ENCODE results near the gene MON1B.
"Not testable (repeated sequence)": the region's sequence is repeated elsewhere in the genome, so short reads cannot be mapped to it uniquely, and the experiment has no call there.

MON1B gene

GRCh38 chr16:77166726-77167125 lies 24.3 kb upstream of the MON1B start:
- no peaks in the 10 kb centered on the region for H3K27me3 ChIP-seq (ENCODE audit: insufficient read depth, insufficient read length)
- H3K36me3 ChIP-seq (ENCODE audit: insufficient read depth, insufficient read length, low read length) = no peaks in the 10 kb centered on the region
- no peaks in the 10 kb centered on the region for H3K9me3 ChIP-seq (ENCODE audit: insufficient read depth, low read length)
- no peaks in the 10 kb centered on the region for H3K4me1 ChIP-seq (ENCODE audit: insufficient read depth, insufficient read length)
- no peak overlapping the region for H3K4me3 ChIP-seq (ENCODE audit: insufficient read length, low read depth)
- no peak overlapping the region for H3K9ac ChIP-seq (ENCODE audit: insufficient read length, low read depth)
- no peak for TF ChIP-seq ZNF274 (IDR thresholded peaks at IDR 0.05; ENCODE audit: low read depth, low read length)
- DNase-seq (ENCODE audit: low read depth, low spot score) = no peak

- TF ChIP-seq SUZ12 (IDR thresholded peaks at IDR 0.05; ENCODE audit: extremely low read depth, insufficient read depth, insufficient read length) (no peak), ZNF274 (IDR thresholded peaks at IDR 0.05; ENCODE audit: low read depth, low read length) (no peak), YY1 (IDR thresholded peaks at IDR 0.05; ENCODE audit: insufficient read depth, insufficient read length) (no peak)
- no peak overlapping the region for H3K9ac ChIP-seq (ENCODE audit: insufficient read length, low read depth)
- H3K4me3 ChIP-seq (ENCODE audit: insufficient read length, low read depth) = no peak overlapping the region
- H3K27me3 ChIP-seq (ENCODE audit: insufficient read depth, insufficient read length) = no peaks in the 10 kb centered on the region
- H3K9me3 ChIP-seq (ENCODE audit: insufficient read depth, low read length) = no peaks in the 10 kb centered on the region
- no peaks in the 10 kb centered on the region for H3K36me3 ChIP-seq (ENCODE audit: insufficient read depth, insufficient read length, low read length)
- no peaks in the 10 kb centered on the region for H3K4me1 ChIP-seq (ENCODE audit: insufficient read depth, insufficient read length)
- no peak for DNase-seq (ENCODE audit: low read depth, low spot score)
These were observed 22.1 kb upstream of the MON1B start for GRCh38 chr16:77168901-77169300.

- no peak overlapping the region for H3K9ac ChIP-seq (ENCODE audit: insufficient read length, low read depth)
- no peaks in the 10 kb centered on the region for H3K27me3 ChIP-seq (ENCODE audit: insufficient read depth, insufficient read length)
- DNase-seq (ENCODE audit: low read depth, low spot score) = peak; percentile 67
- no peak for TF ChIP-seq ZNF274 (IDR thresholded peaks at IDR 0.05; ENCODE audit: low read depth, low read length)
- no peak for TF ChIP-seq YY1 (IDR thresholded peaks at IDR 0.05; ENCODE audit: insufficient read depth, insufficient read length)
- no peak for TF ChIP-seq SUZ12 (IDR thresholded peaks at IDR 0.05; ENCODE audit: extremely low read depth, insufficient read depth, insufficient read length)
- H3K36me3 ChIP-seq (ENCODE audit: insufficient read depth, insufficient read length, low read length) = no peaks in the 10 kb centered on the region
- H3K4me3 ChIP-seq (ENCODE audit: insufficient read length, low read depth) = no peak overlapping the region
- H3K9me3 ChIP-seq (ENCODE audit: insufficient read depth, low read length) = no peaks in the 10 kb centered on the region
- H3K4me1 ChIP-seq (ENCODE audit: insufficient read depth, insufficient read length) = no peaks in the 10 kb centered on the region
These were observed 21.2 kb upstream of the MON1B start for GRCh38 chr16:77169650-77170236.

- TF ChIP-seq ZNF274 (IDR thresholded peaks at IDR 0.05; ENCODE audit: low read depth, low read length) (no peak), SUZ12 (IDR thresholded peaks at IDR 0.05; ENCODE audit: extremely low read depth, insufficient read depth, insufficient read length) (no peak), YY1 (IDR thresholded peaks at IDR 0.05; ENCODE audit: insufficient read depth, insufficient read length) (no peak)
- no peaks in the 10 kb centered on the region for H3K9me3 ChIP-seq (ENCODE audit: insufficient read depth, low read length)
- H3K4me3 ChIP-seq (ENCODE audit: insufficient read length, low read depth) = no peak overlapping the region
- no peaks in the 10 kb centered on the region for H3K36me3 ChIP-seq (ENCODE audit: insufficient read depth, insufficient read length, low read length)
- H3K9ac ChIP-seq (ENCODE audit: insufficient read length, low read depth) = no peak overlapping the region
- DNase-seq (ENCODE audit: low read depth, low spot score) = no peak
- no peaks in the 10 kb centered on the region for H3K4me1 ChIP-seq (ENCODE audit: insufficient read depth, insufficient read length)
- no peaks in the 10 kb centered on the region for H3K27me3 ChIP-seq (ENCODE audit: insufficient read depth, insufficient read length)
These were observed 20.2 kb upstream of the MON1B start for GRCh38 chr16:77170805-77171204.

GRCh38 chr16:77171745-77172635 lies 19.0 kb upstream of the MON1B start:
- no peaks in the 10 kb centered on the region for H3K36me3 ChIP-seq (ENCODE audit: insufficient read depth, insufficient read length, low read length)
- H3K4me1 ChIP-seq (ENCODE audit: insufficient read depth, insufficient read length) = no peaks in the 10 kb centered on the region
- DNase-seq (ENCODE audit: low read depth, low spot score) = peak; percentile 58
- no peak overlapping the region for H3K4me3 ChIP-seq (ENCODE audit: insufficient read length, low read depth)
- TF ChIP-seq YY1 (IDR thresholded peaks at IDR 0.05; ENCODE audit: insufficient read depth, insufficient read length) = no peak
- TF ChIP-seq ZNF274 (IDR thresholded peaks at IDR 0.05; ENCODE audit: low read depth, low read length) = no peak
- TF ChIP-seq SUZ12 (IDR thresholded peaks at IDR 0.05; ENCODE audit: extremely low read depth, insufficient read depth, insufficient read length) = no peak
- H3K9ac ChIP-seq (ENCODE audit: insufficient read length, low read depth) = no peak overlapping the region
- no peaks in the 10 kb centered on the region for H3K27me3 ChIP-seq (ENCODE audit: insufficient read depth, insufficient read length)
- H3K9me3 ChIP-seq (ENCODE audit: insufficient read depth, low read length) = no peaks in the 10 kb centered on the region

- no peaks in the 10 kb centered on the region for H3K9me3 ChIP-seq (ENCODE audit: insufficient read depth, low read length)
- DNase-seq (ENCODE audit: low read depth, low spot score) = no peak
- H3K4me3 ChIP-seq (ENCODE audit: insufficient read length, low read depth) = no peak overlapping the region
- H3K36me3 ChIP-seq (ENCODE audit: insufficient read depth, insufficient read length, low read length) = no peaks in the 10 kb centered on the region
- H3K9ac ChIP-seq (ENCODE audit: insufficient read length, low read depth) = no peak overlapping the region
- no peak for TF ChIP-seq SUZ12 (IDR thresholded peaks at IDR 0.05; ENCODE audit: extremely low read depth, insufficient read depth, insufficient read length)
- TF ChIP-seq YY1 (IDR thresholded peaks at IDR 0.05; ENCODE audit: insufficient read depth, insufficient read length) = no peak
- no peak for TF ChIP-seq ZNF274 (IDR thresholded peaks at IDR 0.05; ENCODE audit: low read depth, low read length)
- H3K4me1 ChIP-seq (ENCODE audit: insufficient read depth, insufficient read length) = no peaks in the 10 kb centered on the region
- H3K27me3 ChIP-seq (ENCODE audit: insufficient read depth, insufficient read length) = no peaks in the 10 kb centered on the region
These were observed 18.0 kb upstream of the MON1B start for GRCh38 chr16:77172951-77173350.

- H3K9me3 ChIP-seq (ENCODE audit: insufficient read depth, low read length) = no peaks in the 10 kb centered on the region
- H3K9ac ChIP-seq (ENCODE audit: insufficient read length, low read depth) = no peak overlapping the region
- no peaks in the 10 kb centered on the region for H3K27me3 ChIP-seq (ENCODE audit: insufficient read depth, insufficient read length)
- H3K4me1 ChIP-seq (ENCODE audit: insufficient read depth, insufficient read length) = no peaks in the 10 kb centered on the region
- no peaks in the 10 kb centered on the region for H3K36me3 ChIP-seq (ENCODE audit: insufficient read depth, insufficient read length, low read length)
- no peak for DNase-seq (ENCODE audit: low read depth, low spot score)
- no peak overlapping the region for H3K4me3 ChIP-seq (ENCODE audit: insufficient read length, low read depth)
- TF ChIP-seq SUZ12 (IDR thresholded peaks at IDR 0.05; ENCODE audit: extremely low read depth, insufficient read depth, insufficient read length) = no peak
- TF ChIP-seq ZNF274 (IDR thresholded peaks at IDR 0.05; ENCODE audit: low read depth, low read length) = no peak
These were observed 7.9 kb upstream of the MON1B start for GRCh38 chr16:77183137-77183536.

GRCh38 chr16:77186298-77186697 lies 4.7 kb upstream of the MON1B start:
- H3K9ac ChIP-seq (ENCODE audit: insufficient read length, low read depth); H3K36me3 ChIP-seq (ENCODE audit: insufficient read depth, insufficient read length, low read length); DNase-seq (ENCODE audit: low read depth, low spot score); H3K27me3 ChIP-seq (ENCODE audit: insufficient read depth, insufficient read length); H3K4me3 ChIP-seq (ENCODE audit: insufficient read length, low read depth); H3K4me1 ChIP-seq (ENCODE audit: insufficient read depth, insufficient read length); H3K9me3 ChIP-seq (ENCODE audit: insufficient read depth, low read length): not testable (repeated sequence)
